Fibroblast of upper back skin (primary cell): ENCODE results near the gene TRIM2.
A peak's percentile ranks its signal among the peaks of the same experiment; 100 is the strongest.

Experiments
- DNase-seq: peaks from one replicate; pipeline ENCODE4 v3.0.0-alpha.2; 2013

TRIM2 gene

DNA sequence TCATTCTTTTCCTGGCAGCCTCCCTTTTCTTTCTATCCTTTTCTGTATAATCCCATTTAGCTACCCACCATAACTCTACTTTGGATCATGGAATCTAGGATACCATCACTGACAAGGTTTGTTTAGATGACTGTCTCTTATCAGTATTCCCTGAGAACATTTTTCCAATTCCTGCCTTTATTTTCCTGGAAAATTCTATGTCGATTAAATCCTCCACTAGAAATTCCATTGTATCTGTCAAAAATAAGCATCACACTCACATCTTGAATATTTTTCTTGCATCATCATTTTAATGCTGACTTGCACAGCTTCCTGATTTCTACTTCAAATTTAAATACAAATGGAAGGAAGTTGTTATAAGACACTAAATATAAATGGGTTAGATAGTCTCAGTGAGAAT lies 20.2 kb downstream of the TRIM2 start:
- no peak for DNase-seq

DNA sequence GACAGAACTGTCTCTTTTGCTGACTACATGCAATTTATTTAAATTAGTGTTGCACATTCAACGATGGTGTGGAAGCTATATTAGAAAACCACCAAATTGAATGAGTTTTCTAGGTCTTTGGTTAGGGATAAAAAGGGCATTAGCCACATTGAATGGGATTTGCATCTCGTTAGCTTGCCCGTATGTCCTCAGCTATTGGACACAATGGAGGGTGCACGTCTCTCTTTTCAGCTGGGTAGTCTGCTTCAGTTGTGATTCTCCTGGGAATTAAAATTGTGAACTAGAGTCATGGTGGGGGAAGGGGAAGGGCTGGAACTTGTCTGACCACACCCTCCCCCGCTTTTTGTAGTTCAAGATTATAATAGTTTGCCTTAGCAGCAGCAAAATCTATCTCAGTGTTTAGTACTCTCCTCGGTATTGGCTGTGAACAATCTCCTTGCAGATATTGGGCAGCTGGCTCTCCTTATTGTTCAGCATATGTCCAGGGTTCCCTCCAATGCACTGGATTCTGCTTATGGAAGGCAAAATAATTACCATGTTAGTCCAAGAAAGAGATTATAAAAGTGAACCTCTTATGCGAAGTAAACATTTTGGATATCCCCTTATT lies 23.3 kb downstream of the TRIM2 start:
- no peak for DNase-seq

DNA sequence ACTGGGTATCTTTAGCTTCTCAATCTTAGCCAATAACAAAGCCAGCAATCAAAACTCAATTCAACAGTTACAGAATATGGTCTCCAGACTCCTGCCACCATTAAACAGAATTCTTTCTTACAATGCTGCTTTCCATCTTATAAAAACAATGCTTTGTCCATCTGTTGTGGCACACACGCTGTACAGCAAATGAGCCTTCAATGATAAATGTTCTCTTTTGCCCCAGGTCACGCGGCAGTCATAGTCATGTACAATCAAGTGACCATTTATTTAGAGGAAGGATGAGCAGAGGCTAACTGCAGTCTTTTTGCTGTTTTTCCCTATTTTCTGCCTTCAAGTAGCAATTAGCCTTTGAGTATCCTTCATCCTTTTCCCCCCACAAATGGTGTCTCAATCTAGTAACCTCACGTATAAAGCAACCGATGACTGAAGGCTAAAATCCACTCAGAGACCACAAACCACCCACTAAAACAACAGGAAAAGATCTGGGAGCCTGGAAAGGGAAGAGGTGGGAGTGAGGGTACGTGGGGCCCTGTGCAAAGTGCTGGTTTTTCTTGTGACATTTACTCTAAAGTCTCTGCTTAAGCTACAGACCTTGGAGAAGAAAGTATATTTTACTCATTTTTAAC lies 24.4 kb downstream of the TRIM2 start:
- DNase-seq: no peak

DNA sequence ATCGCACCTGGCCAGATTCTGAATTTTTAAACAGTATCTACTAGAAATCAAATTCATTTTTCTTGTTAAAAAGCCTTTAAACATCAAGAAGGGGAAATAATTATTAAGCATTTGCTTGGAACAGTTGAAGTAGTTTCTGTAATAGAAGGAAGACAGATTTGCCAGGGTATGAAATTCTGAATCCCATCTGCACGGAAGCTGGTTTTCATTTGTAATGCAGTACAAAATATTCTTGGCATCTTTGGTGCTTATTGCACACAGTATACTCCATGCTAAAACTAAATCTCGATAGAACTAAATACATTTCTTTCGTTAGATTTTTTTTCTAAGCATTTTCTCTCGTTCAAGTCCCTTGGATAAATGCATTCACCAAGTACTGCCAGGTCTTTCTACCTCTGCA lies 25.3 kb downstream of the TRIM2 start:
- no peak for DNase-seq

DNA sequence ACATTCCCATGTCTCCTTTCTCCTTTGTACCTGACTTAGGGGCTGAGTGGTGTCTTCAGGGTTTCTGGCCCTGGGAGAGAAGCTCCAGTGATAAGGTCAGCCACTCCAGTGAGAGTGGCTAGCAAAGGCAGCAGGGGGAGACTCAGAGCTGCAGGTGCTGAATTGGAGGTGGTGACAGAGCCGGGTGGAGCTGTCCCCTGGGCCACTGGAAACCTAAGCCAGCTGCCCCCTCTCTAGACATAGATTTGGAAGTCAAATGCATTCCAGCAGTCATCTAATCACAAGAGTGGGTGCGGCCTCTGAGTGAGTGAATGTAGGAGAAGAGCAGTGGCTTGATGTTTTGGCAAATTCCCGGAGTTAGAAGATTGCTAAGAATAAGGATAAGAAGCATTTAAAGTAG lies 28.5 kb downstream of the TRIM2 start:
- no peak for DNase-seq

DNA sequence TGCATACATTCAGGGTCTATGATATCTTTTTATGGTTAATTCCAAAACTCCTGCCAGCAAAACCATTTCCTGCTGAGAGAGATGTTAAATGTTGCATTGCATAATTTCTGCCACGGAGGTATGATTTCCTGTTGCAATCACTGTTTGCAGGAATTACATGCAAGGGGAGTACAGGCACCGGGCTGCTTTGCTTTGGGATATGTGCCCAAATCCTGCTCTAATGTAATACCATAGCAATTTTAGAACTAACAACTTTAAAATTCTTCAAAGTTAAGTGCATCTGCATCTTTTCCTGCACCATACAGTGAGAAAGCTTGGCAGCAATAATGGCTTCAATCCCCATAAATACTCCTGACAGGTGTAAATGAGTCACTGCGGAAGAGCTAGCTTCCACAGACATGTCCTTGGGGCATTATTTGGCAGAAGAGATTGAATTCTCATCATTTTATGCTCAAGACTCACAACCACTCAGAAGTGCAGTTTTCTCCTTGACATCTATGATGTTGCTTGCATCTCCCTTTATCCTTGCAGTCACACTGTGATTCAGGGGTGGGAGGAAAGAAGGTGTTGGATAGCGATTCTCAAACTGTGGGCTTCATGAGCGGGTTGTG lies 29.6 kb downstream of the TRIM2 start:
- peak; percentile 100 for DNase-seq

DNA sequence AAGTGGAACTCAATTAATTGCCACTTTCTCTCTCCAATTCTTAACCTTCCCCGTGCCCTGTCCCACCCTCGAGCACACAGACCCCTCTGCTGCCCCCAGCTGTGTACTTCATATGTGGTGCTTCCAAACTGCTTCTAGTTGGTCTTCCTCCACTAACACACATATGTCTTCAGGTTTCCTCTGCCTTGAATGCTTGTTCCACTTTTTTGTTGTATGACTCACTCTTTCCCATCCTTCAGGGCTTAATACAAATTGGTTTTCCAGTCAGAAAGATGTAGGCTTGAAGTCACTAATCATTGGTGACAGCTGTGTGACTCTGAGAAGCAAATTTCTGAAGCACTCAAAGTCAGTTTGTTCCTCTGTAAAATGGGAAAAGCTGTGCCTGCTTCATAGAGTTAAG lies 30.6 kb downstream of the TRIM2 start:
- peak; percentile 80 for DNase-seq

DNA sequence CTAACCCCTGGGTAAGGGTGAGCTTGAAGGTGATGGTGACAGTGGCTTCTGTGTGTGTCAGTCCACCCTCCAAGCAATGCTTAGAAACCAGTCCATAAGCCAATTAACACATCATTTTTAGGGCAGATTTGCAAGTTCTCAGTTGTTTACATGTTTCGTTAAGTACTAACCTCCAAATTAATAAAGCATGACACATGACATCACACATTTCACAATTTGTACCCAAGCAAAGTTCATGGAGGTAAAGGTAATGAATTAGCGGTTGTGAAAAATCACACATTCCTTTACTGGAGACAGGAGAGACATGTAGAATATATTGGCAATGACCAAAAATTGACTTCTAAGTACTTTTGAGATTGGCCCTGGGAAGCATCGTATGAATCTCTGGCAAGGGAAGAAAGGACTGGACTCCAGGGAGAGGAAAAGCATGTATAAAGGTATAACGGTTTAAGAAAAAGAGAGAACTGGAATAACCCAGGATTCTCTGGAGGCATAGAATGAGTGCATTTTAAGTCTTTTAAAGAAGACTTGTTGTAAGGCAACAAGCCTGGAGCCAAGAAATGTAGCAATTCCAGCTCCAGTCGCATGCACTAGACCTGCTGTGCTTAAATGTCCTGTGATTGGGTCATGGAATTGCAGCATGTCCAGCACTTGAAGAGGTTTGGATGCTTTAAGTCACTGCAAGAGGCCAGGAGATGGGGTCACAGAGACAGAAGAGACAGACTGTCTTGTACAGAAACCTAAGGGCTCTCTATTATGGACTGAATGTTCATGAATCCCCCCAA lies 34.1 kb downstream of the TRIM2 start:
- no peak for DNase-seq

DNA sequence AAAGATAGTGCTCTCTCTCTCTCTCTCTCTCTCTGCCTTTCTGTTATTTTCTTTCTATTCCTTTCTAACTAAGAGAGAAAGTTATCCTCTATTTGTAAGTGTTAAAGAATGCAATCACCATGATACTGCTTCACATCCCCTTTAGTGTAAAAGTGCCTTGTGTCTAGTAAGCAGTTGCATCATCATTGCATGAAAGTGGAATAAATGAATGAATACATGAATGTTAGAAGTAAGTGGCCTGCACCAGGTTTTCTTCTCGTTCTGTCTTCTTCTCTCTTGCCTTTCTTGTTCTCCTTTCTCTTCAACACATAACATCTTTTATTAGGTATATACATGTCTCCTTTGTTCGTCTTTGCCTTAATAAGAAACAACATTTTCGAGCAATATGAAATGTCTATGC lies 35.2 kb downstream of the TRIM2 start:
- no peak for DNase-seq

DNA sequence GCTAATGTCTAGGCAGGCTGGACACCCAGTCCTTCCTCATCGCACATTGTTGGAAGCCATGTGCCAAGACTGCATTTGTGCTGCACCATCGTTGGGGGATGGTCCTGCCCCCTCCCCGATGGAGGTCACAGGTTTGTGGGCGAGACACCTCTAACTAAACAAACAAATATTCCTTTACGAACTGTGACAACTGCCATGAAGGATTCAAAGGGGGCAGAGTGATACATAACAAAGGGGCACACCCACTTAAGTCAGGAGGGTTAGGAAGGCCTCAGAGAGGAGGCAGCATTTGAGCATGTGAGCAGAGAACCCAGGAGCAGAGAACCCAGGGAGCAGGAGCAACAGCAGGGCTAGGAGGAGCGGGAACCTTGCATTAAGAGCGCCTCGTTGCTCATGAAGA lies 37.1 kb downstream of the TRIM2 start:
- DNase-seq: no peak

DNA sequence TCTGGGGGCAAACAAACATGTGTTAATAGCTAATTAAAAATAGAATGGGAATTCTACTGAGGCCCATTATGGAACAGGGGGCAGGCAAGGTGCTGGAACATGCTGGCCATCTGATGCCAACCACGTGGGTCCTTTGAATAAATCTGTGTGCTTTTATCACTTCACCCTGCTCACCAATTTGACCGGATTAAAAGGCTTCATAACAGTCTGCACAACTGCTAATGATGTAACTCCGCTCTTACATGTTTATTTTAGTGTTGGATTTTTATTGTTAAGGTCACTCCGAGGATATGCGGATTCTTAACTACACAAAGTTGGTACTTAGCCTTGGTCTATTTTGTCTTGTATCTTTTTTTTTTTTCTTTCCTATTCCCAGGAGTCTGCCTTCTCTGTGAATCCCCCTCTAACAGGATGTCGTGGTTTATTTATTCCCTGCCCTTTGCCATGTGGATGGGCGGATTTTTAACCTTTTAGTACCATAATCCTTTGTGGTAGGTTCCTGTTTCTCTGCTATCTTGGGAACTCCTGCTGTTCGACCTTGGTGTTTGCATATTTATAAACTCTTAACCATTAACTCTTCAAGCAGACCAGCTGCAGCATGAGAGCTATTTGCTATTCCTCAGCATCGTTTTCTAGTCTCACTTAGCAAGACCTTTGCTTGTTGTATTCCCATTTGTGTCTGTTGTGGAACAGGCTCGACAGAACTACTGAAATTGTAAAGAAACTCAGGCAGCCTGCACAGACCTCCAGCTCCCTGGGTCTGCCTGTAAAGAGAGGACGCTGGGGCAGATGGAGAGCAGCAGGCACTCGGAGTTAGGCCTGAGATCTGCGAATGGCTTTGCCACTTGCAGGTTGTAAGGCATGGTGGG lies 38.0 kb downstream of the TRIM2 start:
- no peak for DNase-seq

DNA sequence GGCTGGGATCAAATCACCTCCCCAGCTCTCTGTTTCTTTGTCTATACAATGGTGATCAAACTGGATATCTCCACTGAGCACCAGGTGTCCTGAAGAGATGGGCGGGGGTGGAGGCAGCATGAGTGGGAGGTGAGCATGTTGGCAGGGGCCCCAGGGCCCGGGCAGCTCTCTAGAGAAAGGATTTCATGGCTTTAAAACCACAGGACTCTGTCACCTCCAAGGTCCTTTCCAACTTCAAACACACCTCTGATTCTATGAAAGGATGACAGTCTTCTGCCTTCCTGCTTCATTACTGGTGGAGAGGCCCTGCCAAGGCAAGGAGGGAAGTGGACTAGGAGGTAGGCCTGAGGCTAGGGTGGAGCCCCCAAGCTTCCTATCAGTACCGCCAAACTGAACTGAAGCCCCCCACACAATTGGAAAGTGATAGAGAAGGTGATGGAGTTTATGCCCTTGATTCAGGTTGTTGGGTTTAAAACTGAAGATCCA lies 38.6 kb downstream of the TRIM2 start:
- DNase-seq: no peak

DNA sequence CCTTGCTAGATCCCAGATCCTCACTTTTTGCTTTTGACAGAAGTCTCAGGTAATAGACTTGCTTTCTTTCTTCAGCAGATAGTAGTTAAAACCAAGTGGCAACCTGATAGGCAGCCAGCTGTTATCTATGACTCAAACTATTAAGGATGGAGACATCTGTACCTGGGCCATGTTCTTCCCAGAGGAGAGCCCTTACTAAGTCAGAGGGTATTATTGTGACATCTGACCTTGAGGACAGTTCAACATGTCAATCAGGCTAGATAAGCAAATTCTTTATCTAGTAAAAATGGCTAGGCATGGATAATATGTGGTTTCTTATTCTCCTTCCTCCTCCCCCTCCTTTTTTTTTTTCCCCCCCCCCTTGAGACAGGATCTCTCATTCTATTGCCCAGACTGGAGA lies 39.2 kb downstream of the TRIM2 start:
- no peak for DNase-seq

DNA sequence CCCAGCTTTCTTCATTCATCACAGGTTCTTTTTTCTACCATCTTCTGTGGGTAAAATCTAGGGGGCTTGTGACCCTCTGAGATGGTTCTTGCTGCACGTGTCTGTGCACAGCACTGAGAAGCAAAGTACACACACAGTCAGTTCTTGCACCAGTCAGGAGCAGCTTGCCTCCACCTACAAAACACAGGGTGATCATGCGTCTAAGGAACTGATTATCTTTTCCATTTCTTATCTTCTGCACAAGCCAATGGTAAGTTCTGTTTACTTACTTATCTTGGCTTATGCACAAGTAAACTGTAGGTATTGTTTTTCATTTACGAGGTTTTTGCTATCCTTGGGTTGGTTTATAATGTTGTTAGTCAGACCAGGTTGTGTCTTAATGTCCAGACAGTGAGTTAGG lies 40.7 kb downstream of the TRIM2 start:
- DNase-seq: no peak

DNA sequence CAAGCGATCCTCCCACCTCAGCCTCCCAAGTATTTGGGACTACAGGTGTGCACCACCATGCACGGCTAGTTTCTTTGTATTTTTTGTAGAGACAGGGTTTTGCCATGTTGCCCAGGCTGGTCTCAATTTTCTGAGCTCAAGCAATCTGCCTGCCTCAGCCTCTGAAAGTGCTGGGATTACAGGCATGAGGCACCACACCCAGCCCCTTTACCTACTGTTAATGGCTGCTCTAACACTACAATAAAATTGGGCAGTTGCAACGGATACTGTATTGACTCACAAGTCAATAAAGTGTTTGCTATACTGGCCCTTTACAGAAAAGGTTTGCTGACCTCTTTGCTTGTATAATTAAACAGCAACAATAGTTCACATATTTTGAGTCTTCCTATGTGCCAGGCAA lies 41.5 kb downstream of the TRIM2 start:
- DNase-seq: no peak

DNA sequence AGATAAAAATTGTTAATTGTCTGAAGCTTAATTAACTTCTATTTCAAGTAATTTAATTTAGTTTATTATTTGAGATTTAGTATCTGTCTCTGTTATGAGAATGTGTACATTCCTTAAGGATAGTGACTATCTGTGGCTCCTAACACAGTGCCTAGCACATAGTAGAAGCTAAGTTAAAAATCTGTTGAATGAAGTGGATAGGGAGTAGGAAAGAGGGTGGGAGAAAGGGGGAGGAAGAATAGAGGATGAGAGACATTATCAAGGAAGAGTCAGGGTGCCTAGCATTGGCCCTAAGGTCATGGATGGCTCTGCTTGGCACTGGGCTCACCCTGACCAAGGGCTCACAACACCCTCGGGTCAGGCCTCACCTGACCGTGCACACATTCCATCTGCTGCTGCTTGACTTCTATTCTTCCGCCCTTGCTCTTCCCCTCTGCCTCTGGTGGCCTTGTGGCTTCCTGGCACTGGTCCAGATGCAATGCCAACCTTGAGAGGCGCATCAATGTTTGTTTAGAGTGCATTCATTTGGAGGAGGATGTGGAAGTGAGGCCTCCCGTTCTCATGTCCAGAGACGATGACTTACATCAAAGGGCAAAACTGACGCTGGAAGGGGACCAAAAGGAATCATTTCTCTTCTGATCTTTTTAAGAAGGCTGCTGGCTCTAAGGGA lies 42.3 kb downstream of the TRIM2 start:
- DNase-seq: no peak

DNA sequence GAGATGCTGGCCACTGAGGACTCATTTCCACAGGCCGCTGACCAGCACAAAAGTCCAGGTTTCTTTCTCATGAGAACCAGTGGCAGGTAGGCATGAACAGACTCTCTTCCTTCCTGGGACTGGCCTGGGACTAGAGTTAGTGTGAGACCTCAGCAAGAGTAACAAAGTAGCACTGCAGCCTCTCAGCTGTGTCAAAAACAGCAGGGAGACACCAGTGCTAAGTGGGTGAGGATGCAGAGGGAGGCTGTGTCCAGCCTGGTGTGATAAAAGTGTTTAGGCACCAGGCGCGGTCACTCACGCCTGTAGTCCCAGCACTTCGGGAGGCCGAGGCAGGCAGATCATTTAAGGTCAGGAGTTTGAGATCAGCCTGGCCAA lies 42.9 kb downstream of the TRIM2 start:
- no peak for DNase-seq

DNA sequence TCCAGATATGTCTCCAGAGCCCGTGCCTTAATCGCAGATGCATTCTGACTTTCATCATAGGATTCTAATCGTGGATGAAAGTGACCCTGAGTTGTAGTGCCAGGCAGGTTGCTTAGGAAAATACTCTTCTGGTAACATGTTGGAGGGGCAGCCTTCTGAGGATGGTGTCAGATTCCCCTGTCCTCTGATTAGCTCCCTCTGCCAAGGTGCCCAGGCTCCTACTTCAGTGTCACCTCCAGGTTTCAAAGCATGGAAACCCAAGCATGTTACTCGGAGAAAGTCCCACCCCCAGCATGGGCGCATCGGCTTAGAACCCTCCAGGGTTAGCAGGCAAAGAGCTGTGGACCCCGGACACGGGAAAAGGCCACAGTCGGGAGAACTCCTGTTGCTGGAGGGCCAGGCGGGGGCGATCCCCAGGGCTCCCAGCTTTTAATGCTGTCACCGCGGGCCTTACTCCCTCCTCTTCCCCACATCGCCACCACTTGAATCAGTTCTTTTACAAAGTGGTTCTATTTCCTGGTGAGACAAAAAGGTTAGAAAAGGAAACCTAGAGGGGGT lies 44.5 kb downstream of the TRIM2 start:
- no peak for DNase-seq

DNA sequence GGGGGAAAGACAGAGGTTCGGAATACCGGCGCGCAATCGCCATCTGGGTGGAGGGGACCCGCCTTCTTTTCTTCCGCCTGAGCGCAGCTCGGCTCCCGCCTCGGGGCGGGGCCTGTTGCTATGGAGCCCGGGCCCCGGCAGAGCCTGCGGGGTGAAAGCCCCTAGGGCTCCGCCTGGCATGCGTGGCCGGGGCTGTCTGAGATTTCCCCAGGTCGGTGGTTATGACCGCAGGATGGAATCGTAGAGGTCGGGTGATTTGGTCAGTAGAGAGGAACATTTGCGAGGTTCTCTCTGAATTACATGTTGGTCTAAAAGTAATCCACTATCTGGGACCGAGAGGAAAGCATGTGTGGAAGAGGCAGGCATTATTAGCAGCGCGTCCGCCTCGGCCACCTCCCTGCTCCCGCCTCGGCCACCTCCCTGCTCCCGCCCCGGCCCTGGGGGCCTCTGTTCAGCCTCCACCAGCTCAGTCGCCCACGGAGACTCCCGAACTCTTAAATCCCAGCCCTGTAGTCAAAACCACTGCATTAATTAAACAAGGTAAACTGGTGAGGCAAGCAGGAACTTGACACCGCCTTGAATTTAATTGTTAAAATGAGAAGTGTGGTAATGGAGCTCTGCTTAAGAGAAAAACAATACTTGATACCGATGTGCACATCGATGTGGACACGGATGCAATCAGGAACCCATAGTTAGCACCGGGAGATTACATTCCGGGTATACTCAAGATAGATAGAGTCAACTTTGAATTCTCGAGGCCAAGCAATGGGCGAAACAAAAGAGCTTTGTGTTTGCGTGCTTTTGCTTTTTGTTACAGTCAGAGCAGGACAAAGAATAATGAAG lies 45.2 kb downstream of the TRIM2 start:
- DNase-seq: peak; percentile 68

DNA sequence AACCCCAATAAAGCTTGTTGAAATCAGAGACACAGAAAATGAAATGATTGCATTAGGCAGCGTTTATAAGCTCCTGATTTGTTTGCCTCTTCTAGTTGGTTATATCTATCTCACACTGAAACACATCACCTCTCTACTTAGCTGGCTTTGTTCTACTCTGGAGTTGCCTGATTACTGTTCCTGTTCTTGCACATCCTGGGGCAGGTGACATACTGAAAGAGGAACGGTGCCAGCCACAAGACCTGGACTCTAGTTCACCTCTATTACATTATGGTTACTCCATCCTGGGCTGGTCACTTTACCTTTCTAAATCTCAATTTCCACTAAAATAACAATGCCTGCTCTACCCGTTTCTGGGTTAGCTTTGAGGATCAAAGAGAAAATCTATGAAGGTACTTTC lies 47.9 kb downstream of the TRIM2 start:
- no peak for DNase-seq

DNA sequence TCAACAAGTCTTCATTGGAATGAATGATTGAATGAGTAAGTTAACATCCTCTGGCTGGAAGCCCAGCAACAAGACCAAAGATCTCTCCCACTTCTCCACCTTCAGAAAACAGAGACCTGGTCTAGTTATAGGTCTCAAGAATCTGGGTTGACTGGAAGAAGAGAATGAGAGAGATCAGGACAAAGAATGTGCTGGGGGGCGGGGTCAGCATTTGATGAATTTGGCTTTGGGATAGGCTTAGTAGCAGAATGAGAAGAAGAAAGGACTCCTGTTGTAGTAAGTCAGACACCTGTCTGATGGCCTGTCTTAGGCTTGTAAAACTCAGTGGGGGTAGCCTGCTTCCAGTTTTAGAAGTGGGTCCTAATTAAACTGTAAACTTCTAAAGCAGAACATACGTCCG lies 51.0 kb downstream of the TRIM2 start:
- no peak for DNase-seq
